Progenitor cell of endocrine pancreas (in vitro differentiated cells): ENCODE data around the gene ENOX2. TPM values are rescaled to one million over a fixed set of nuclear protein-coding genes. Genes with fewer than 3 reads are reported as not detected.

ENCODE experiments used
- DNase-seq: peaks from one replicate; pipeline ENCODE4 v3.0.0; 2021; ENCODE audit warnings: low spot score; ENCODE audit not compliant: unreplicated experiment
- H3K27ac Mint-ChIP-seq: 2 replicates; pipeline ENCODE4 v1.8.0; 2021; ENCODE audit warnings: mild to moderate bottlenecking, moderate library complexity, mixed read lengths
- H3K27me3 Mint-ChIP-seq: 2 replicates; pipeline ENCODE4 v1.8.0; 2021; ENCODE audit warnings: mixed read lengths
- H3K36me3 Mint-ChIP-seq: 2 replicates; pipeline ENCODE4 v1.8.0; 2022; ENCODE audit warnings: mixed read lengths; ENCODE audit not compliant: insufficient read depth
- H3K4me1 Mint-ChIP-seq: 2 replicates; pipeline ENCODE4 v1.8.0; 2021; ENCODE audit warnings: low read depth, mixed read lengths
- H3K4me3 Mint-ChIP-seq: 2 replicates; pipeline ENCODE4 v1.8.0; 2021; ENCODE audit warnings: low read depth, mild to moderate bottlenecking, moderate library complexity, mixed read lengths
- H3K9me3 Mint-ChIP-seq: 2 replicates; pipeline ENCODE4 v1.8.0; 2021; ENCODE audit warnings: low read depth, mixed read lengths
- total RNA-seq: library from RNA; stranded (reverse); gene quantifications from 2 replicates; pipeline ENCODE4 v1.2.1, GENCODE V29; 2021
- TF ChIP-seq, protein P1 (sequence below): fragments of 200-600 bp; sonication (generic); IDR thresholded peaks from one replicate; pipeline ENCODE4 v1.5.0; 2021; ENCODE audit warnings: antibody characterized with exemption, mild to moderate bottlenecking; ENCODE audit not compliant: unreplicated experiment

Gene ENOX2
- total RNA-seq, 1 donor from 2014 or later: 19.8 TPM

DNA sequence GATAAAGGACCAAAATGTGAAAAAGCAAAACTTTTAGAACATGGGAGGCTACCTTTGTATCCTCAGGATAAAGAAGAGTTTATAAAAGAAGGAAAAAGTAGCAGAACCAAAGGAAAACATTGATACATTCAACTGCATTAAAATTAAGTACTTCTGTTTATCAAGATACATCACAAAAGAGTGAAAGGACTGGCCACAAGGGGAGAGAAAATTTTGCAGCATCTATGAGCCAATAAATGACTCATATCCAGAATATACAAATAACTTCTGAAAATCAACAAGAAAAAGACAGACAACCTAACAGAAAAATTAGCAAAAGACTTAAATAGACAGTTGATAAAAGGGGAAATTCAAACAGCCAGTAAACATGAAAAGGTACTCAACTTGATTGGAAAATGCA, 324.1 kb downstream of the ENOX2 start:
- H3K36me3 Mint-ChIP-seq: no peaks in the 10 kb centered on the region
- DNase-seq: no peak
- TF ChIP-seq, protein P1, sequence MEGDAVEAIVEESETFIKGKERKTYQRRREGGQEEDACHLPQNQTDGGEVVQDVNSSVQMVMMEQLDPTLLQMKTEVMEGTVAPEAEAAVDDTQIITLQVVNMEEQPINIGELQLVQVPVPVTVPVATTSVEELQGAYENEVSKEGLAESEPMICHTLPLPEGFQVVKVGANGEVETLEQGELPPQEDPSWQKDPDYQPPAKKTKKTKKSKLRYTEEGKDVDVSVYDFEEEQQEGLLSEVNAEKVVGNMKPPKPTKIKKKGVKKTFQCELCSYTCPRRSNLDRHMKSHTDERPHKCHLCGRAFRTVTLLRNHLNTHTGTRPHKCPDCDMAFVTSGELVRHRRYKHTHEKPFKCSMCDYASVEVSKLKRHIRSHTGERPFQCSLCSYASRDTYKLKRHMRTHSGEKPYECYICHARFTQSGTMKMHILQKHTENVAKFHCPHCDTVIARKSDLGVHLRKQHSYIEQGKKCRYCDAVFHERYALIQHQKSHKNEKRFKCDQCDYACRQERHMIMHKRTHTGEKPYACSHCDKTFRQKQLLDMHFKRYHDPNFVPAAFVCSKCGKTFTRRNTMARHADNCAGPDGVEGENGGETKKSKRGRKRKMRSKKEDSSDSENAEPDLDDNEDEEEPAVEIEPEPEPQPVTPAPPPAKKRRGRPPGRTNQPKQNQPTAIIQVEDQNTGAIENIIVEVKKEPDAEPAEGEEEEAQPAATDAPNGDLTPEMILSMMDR: no peak
- no peaks in the 10 kb centered on the region for H3K4me1 Mint-ChIP-seq
- H3K9me3 Mint-ChIP-seq: no peaks in the 10 kb centered on the region
- H3K27me3 Mint-ChIP-seq: peaks cover 6% of the 10 kb centered on the region
- no peak overlapping the region for H3K4me3 Mint-ChIP-seq
- no peak overlapping the region for H3K27ac Mint-ChIP-seq

DNA sequence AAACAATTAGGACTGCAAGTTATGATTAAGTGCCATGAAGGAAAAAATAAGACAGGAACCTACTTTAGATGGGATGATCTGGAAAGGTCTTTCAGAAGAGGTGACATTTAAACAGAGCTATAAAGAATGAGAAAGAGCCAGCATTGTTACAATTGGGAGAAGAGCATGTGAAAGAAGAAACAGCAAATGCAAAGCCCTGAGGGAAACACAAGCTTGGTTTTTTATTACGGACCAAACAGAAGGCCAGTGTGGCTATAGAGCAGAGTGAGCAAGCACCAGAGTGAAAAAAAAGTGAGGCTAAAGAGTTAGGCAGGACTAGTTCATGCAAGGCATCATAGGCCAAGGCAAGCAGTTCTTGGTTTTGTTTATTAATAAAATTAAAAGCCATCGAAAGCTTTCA, 325.6 kb downstream of the ENOX2 start:
- H3K36me3 Mint-ChIP-seq: no peaks in the 10 kb centered on the region
- H3K9me3 Mint-ChIP-seq: peaks cover 3% of the 10 kb centered on the region
- TF ChIP-seq, protein P1: no peak
- H3K4me1 Mint-ChIP-seq: no peaks in the 10 kb centered on the region
- H3K27me3 Mint-ChIP-seq: peaks cover 6% of the 10 kb centered on the region
- no peak overlapping the region for H3K27ac Mint-ChIP-seq
- no peak for DNase-seq
- no peak overlapping the region for H3K4me3 Mint-ChIP-seq

DNA sequence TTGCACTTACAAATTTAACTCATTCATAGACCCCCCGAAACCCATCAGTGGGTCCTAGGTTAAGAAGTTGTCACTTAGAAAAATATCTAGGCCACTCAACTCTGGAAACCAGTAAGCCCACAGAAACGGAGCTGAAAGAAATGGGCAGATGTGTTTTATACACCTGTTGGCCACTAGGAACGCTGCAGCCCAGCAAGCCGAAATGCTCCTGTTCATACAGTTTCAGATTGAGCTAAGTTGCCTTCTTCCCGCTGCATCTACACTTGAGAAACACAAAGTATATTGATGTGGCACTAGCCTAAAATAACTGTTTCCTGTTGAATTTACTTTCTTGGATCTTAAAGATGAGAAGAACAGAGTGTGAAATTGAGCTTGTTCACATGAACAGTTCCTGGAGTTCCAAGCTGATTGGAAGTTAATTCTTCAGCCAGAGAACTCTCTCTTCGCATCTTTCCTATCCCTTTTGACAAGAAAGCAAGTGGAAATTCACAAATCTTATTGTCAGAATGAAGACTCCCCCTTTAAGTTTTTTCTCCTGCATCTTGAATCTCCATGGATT, 327.1 kb downstream of the ENOX2 start:
- H3K9me3 Mint-ChIP-seq: peaks cover 3% of the 10 kb centered on the region
- TF ChIP-seq, protein P1: peak; percentile 89
- H3K27ac Mint-ChIP-seq: no peak overlapping the region
- H3K27me3 Mint-ChIP-seq: peaks cover 6% of the 10 kb centered on the region
- no peaks in the 10 kb centered on the region for H3K4me1 Mint-ChIP-seq
- no peaks in the 10 kb centered on the region for H3K36me3 Mint-ChIP-seq
- DNase-seq: peak; percentile 20
- H3K4me3 Mint-ChIP-seq: no peak overlapping the region

Other genes with a start within 250 kb of the ENOX2 start
- gene ARHGAP36, start 155.1 kb upstream of the ENOX2 start, total RNA-seq: 0.36 and 0.42 TPM in 2 replicates